GM20000 (cell line): Measurements from ENCODE around the gene PHF3.

Source experiments
- DNase-seq: peaks from one replicate; pipeline ENCODE4 v3.0.0; 2012; ENCODE audit warnings: low spot score
- TF ChIP-seq, protein P1 (sequence below): IDR thresholded peaks from 2 replicates; pipeline ENCODE4 v1.5.1; 2012; ENCODE audit warnings: mild to moderate bottlenecking, control low read depth; ENCODE audit errors: extremely low read depth, missing control alignments

Gene PHF3

DNA sequence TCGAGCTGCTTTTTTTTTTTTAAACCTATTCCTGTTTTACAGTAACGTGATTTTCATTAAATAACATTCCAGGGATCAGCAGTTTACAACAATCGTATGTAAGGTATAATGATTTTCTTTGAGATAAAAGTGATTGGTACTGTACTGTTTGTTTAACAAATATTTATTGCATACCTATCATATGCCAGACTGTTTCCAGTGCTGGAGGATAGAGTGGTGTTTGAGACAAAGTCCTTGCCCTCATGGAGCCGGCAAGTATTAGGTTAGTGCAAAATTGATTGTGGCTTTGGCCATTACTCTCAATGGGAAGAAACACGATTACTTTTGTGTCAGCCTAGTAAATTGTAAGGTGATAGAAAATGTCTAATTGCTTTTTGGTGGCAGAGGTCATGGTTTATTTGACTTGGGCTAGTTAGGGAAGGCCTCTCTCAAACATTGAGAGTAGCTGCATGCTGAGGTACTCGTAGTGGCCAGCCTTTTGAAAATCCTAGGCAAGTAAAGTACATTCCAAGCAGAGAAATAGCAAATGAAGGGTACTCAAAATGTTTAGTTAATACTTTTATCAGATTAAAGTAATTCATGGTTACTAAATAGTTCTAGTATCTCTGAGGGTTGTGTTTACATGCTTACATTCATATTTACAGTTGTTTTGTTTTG is 35.6 kb downstream of the PHF3 start:
- TF ChIP-seq, protein P1, sequence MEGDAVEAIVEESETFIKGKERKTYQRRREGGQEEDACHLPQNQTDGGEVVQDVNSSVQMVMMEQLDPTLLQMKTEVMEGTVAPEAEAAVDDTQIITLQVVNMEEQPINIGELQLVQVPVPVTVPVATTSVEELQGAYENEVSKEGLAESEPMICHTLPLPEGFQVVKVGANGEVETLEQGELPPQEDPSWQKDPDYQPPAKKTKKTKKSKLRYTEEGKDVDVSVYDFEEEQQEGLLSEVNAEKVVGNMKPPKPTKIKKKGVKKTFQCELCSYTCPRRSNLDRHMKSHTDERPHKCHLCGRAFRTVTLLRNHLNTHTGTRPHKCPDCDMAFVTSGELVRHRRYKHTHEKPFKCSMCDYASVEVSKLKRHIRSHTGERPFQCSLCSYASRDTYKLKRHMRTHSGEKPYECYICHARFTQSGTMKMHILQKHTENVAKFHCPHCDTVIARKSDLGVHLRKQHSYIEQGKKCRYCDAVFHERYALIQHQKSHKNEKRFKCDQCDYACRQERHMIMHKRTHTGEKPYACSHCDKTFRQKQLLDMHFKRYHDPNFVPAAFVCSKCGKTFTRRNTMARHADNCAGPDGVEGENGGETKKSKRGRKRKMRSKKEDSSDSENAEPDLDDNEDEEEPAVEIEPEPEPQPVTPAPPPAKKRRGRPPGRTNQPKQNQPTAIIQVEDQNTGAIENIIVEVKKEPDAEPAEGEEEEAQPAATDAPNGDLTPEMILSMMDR = no peak
- DNase-seq = no peak

DNA sequence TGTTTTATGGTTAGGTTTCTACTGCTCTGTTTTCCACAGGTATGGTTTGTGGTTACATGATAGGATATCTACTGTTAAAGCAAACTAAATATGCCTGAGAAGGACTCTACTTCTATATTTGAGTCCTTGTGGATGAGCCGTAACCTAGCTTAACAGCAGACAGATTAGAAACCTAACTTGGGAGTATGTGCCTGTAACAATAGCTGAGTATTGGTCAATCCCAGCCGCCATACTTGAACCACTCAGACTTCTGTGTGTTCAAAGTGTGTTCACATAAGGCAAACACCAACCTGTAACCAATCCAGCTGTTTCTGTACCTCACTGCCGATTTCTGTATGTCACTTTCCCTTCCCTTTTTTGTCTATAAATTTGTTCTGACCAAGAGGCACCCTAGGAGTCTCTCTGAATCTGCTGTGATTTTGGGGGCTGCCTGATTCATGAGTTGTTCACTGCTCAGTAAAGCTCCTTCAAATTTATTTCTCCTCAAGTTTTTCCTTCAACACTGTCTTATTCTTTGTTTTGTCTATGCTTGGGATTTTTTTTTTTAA is 37.1 kb downstream of the PHF3 start:
- no peak for DNase-seq
- TF ChIP-seq, protein P1 = no peak

DNA sequence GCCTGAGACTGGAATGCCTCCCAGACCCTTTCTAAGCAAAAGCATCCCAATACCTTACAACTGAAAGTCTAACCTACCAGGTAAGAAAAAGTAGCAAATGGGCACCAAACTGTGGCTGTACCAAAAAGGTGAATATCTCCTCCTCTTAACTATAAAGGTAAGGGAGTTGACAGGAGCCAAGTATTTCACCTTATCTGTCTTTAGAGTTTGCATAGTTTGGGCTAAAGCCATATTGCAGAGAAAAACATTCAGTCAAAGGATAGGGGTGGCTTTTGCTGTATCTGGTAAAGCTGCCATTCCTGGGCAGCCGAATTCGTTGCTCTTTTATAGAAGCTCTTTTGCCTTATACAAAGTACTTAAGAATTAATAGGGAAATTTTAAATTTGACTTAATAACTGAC is 38.1 kb downstream of the PHF3 start:
- DNase-seq = no peak
- TF ChIP-seq, protein P1 = no peak

DNA sequence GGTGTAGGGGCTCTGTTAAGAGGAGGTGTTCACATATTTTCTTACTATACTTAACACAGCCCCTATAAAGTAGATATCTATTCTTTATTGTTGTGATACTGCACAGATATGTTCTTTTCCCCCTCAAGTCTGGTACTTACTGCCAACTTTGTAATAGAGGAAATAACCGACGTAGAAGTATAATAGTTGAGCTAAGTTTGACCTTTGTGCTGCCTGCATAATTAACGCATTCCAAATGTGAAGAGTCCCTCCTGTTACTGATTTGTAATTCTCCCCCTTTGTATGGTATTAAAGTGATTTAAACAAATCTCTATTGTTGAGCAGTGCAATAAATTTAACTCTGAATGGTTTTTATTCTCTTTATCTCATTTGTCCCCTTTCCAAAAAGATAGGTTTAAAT is 39.0 kb downstream of the PHF3 start:
- DNase-seq = no peak
- TF ChIP-seq, protein P1 = no peak

DNA sequence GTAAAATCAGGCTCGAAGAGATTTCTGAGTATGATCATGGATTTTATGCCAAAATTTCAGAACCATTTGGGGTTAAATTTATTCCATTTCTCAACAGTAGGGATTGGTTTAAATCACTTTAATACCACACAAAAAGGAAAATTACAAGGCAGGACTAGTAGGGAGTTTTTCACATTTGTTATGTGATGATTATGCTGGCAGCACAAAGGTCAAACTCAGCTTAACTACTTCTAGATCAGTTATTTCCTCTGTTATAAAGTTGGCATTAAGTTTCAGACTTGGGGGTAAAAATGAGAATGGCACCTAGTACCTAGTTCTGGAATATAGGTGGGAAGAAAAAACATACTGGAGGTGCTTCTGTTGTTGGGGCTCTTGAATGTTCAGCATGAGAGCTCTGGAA is 39.5 kb downstream of the PHF3 start:
- TF ChIP-seq, protein P1 = no peak

DNA sequence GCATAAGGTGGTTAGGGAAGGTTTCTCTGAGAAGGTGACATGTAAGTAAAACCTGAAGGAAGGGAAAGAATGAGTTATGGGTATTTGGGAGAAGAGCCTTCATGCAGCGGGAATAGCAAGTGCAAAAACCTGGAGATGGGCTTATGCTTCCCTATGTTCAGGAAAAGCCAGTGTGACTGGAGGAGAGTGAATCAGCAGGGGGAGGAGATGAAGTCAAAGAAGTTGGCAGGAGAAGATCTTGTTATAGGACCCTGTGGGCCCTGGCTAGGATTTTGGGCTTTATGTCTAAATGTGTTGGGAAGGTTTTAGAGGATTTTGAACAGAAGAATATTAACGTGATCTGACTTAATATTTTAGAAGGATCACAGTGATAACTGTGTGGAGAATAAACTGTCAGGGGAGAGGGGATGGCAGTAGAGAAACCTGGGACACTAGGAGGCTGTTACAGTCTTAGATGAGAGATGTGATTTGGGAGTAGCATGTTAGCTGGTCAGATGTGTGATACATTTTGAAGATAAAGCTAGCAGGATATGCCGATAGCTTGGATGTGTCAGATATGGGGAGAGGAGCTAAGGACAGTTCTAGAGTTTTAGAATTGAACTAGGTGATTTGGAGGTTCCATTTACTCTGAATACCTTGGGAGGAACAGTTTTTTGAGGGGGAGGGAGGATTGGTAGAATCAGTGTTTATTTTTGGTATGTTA is 41.0 kb downstream of the PHF3 start:
- DNase-seq = no peak
- TF ChIP-seq, protein P1 = no peak

More for the DNA sequence above, 39.5 kb downstream of the PHF3 start:
- no peak for DNase-seq

DNA sequence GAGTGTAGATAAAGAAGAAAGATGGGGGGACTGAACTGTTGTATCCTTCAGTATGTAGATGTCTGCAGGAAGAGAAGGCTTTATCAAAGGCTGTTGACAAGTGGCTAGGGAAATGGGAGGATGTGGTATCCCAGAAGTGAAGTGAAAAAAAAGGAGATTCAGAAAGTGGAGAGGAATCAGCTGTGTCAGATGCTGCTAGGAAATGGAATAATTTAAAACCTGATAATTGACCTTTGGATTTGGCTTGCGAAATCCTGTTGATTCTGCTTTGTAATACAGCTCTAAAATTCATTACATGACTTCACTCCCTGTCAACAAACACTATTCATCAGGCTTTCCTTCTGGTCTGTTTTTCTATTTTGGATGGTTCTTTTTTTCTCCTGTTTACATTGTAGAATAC is 41.7 kb downstream of the PHF3 start:
- no peak for DNase-seq
- TF ChIP-seq, protein P1 = no peak
